WTC11 (cell line): ENCODE data around the gene KARS1. TPM values are rescaled to one million over a fixed set of nuclear protein-coding genes. Genes with fewer than 3 reads are reported as not detected.

Experiments
- ATAC-seq: fragments of 200-7000 bp; cut with Tn5 transposase; 2 replicates; pipeline ENCODE4 v1.10.0; 2021; ENCODE audit warnings: mild to moderate bottlenecking, moderate library complexity
- CTCF ChIA-PET: fragments of 300-600 bp; sonication (Branson Sonifier 250); formaldehyde crosslinking; loops from one replicate; lab custom pipeline; 2021; ENCODE audit warnings: antibody characterized with exemption; lab: Charles Lee
- POLR2A ChIA-PET: fragments of 350-600 bp; sonication (Branson Sonifier 250); formaldehyde crosslinking; loops from one replicate; lab custom pipeline; 2021; ENCODE audit warnings: antibody characterized with exemption; lab: Charles Lee
- DNase-seq: peaks from one replicate; pipeline ENCODE4 v3.0.0; 2021; ENCODE audit warnings: low spot score
- H3K27ac Mint-ChIP-seq: 2 replicates; pipeline ENCODE4 v1.8.0; 2021; ENCODE audit warnings: mixed read lengths
- H3K27me3 Mint-ChIP-seq: 2 replicates; pipeline ENCODE4 v1.8.0; 2021; ENCODE audit warnings: low read depth, mild to moderate bottlenecking, moderate library complexity, mixed read lengths
- H3K36me3 Mint-ChIP-seq: 2 replicates; pipeline ENCODE4 v1.8.0; 2021; ENCODE audit warnings: mixed read lengths
- H3K4me1 Mint-ChIP-seq: 2 replicates; pipeline ENCODE4 v1.8.0; 2022; ENCODE audit warnings: mixed read lengths
- H3K4me3 Mint-ChIP-seq: 2 replicates; pipeline ENCODE4 v1.8.0; 2021; ENCODE audit warnings: mild to moderate bottlenecking, moderate library complexity, mixed read lengths
- H3K9me3 Mint-ChIP-seq: 2 replicates; pipeline ENCODE4 v1.8.0; 2021; ENCODE audit warnings: mixed read lengths
- ATF1 ChIP-seq: sonication (generic); formaldehyde crosslinking; IDR thresholded peaks from 2 replicates; pipeline ENCODE4 v1.8.1; 2023; ENCODE audit warnings: mild to moderate bottlenecking, moderate library complexity, missing genetic modification reagents
- CREB1 ChIP-seq: sonication (generic); formaldehyde crosslinking; IDR thresholded peaks from 2 replicates; pipeline ENCODE4 v1.8.0; 2023; ENCODE audit warnings: mild to moderate bottlenecking, missing genetic modification reagents
- ERG ChIP-seq: fragments of 250-450 bp; sonication (Bioruptor Pico); IDR thresholded peaks from 2 replicates; pipeline ENCODE4 v1.8.0; 2021; ENCODE audit warnings: mild to moderate bottlenecking
- ESRRA ChIP-seq: sonication (generic); formaldehyde crosslinking; IDR thresholded peaks from 2 replicates; pipeline ENCODE4 v1.8.1; 2022; ENCODE audit warnings: mild to moderate bottlenecking, missing genetic modification reagents, borderline replicate concordance
- ETV6 ChIP-seq: sonication (generic); formaldehyde crosslinking; IDR thresholded peaks from 2 replicates; pipeline ENCODE4 v1.8.1; 2022; ENCODE audit warnings: mild to moderate bottlenecking, missing genetic modification reagents
- GABPB1 ChIP-seq: sonication (generic); formaldehyde crosslinking; IDR thresholded peaks from 2 replicates; pipeline ENCODE4 v1.8.1; 2023; ENCODE audit warnings: mild to moderate bottlenecking, missing genetic modification reagents
- GTF2I ChIP-seq: fragments of 250-450 bp; sonication (Bioruptor Pico); conservative IDR thresholded peaks from 2 replicates; pipeline ENCODE4 v1.4.0; 2021; ENCODE audit warnings: mild to moderate bottlenecking
- HMGA2 ChIP-seq: fragments of 250-450 bp; sonication (Bioruptor Pico); IDR thresholded peaks from 2 replicates; pipeline ENCODE4 v1.4.0; 2021; ENCODE audit warnings: mild to moderate bottlenecking, moderate library complexity
- IRF2 ChIP-seq: sonication (generic); formaldehyde crosslinking; IDR thresholded peaks from 2 replicates; pipeline ENCODE4 v1.8.0; 2022; ENCODE audit warnings: low read depth, missing genetic modification reagents, borderline replicate concordance
- MXD4 ChIP-seq: fragments of 250-450 bp; sonication (Bioruptor Pico); IDR thresholded peaks from 2 replicates; pipeline ENCODE4 v1.8.0; 2021; ENCODE audit warnings: mild to moderate bottlenecking, moderate library complexity, borderline replicate concordance
- NFYB ChIP-seq: sonication (generic); formaldehyde crosslinking; conservative IDR thresholded peaks from 2 replicates; pipeline ENCODE4 v1.8.0; 2022; ENCODE audit warnings: low read depth, missing genetic modification reagents
- NR2C2 ChIP-seq: sonication (generic); formaldehyde crosslinking; IDR thresholded peaks from 2 replicates; pipeline ENCODE4 v1.8.0; 2022; ENCODE audit warnings: mild to moderate bottlenecking, missing genetic modification reagents
- OVOL2 ChIP-seq: fragments of 250-450 bp; sonication (Bioruptor Pico); IDR thresholded peaks from 2 replicates; pipeline ENCODE4 v1.9.0; 2021; ENCODE audit warnings: mild to moderate bottlenecking, borderline replicate concordance
- PRDM15 ChIP-seq: sonication (generic); formaldehyde crosslinking; IDR thresholded peaks from 2 replicates; pipeline ENCODE4 v1.8.0; 2022; ENCODE audit warnings: missing genetic modification reagents
- PRRX2 ChIP-seq: fragments of 250-450 bp; sonication (Bioruptor Pico); IDR thresholded peaks from 2 replicates; pipeline ENCODE4 v1.8.0; 2021; ENCODE audit warnings: mild to moderate bottlenecking
- TP53 ChIP-seq: sonication (generic); formaldehyde crosslinking; IDR thresholded peaks from 2 replicates; pipeline ENCODE4 v1.8.1; 2023; ENCODE audit warnings: mild to moderate bottlenecking, missing genetic modification reagents
- ZNF138 ChIP-seq: sonication (generic); formaldehyde crosslinking; conservative IDR thresholded peaks from 2 replicates; pipeline ENCODE4 v1.8.1; 2022; ENCODE audit warnings: mild to moderate bottlenecking, moderate library complexity, missing genetic modification reagents
- ZNF219 ChIP-seq: sonication (generic); formaldehyde crosslinking; IDR thresholded peaks from 2 replicates; pipeline ENCODE4 v1.8.0; 2023; ENCODE audit warnings: missing genetic modification reagents, mild to moderate bottlenecking, borderline replicate concordance
- ZNF263 ChIP-seq: sonication (generic); formaldehyde crosslinking; IDR thresholded peaks from 2 replicates; pipeline ENCODE4 v1.8.1; 2022; ENCODE audit warnings: low read depth, mild to moderate bottlenecking, moderate library complexity, missing genetic modification reagents
- ZNF396 ChIP-seq: fragments of 250-450 bp; sonication (Bioruptor Pico); IDR thresholded peaks from 2 replicates; pipeline ENCODE4 v1.8.0; 2021; ENCODE audit warnings: mild to moderate bottlenecking, moderate library complexity, borderline replicate concordance
- ZSCAN18 ChIP-seq: fragments of 250-450 bp; sonication (Bioruptor Pico); IDR thresholded peaks from 2 replicates; pipeline ENCODE4 v2.1.2; 2022; ENCODE audit warnings: mild to moderate bottlenecking, moderate library complexity
- total RNA-seq: library from RNA; stranded (reverse); gene quantifications from 3 replicates; pipeline ENCODE4 v1.2.3, GENCODE V29; 2021
- TF ChIP-seq, protein P1 (sequence below): sonication (generic); formaldehyde crosslinking; IDR thresholded peaks from 2 replicates; pipeline ENCODE4 v1.8.1; 2022; ENCODE audit warnings: low read depth, mild to moderate bottlenecking, moderate library complexity, missing genetic modification reagents, borderline replicate concordance
- TF ChIP-seq, protein P2 (sequence below): sonication (generic); formaldehyde crosslinking; IDR thresholded peaks from 2 replicates; pipeline ENCODE4 v1.8.1; 2022; ENCODE audit warnings: mild to moderate bottlenecking, missing genetic modification reagents, moderate library complexity, borderline replicate concordance

KARS1 gene
- total RNA-seq, 1 experiment from 2014 or later: 199 TPM

DNA sequence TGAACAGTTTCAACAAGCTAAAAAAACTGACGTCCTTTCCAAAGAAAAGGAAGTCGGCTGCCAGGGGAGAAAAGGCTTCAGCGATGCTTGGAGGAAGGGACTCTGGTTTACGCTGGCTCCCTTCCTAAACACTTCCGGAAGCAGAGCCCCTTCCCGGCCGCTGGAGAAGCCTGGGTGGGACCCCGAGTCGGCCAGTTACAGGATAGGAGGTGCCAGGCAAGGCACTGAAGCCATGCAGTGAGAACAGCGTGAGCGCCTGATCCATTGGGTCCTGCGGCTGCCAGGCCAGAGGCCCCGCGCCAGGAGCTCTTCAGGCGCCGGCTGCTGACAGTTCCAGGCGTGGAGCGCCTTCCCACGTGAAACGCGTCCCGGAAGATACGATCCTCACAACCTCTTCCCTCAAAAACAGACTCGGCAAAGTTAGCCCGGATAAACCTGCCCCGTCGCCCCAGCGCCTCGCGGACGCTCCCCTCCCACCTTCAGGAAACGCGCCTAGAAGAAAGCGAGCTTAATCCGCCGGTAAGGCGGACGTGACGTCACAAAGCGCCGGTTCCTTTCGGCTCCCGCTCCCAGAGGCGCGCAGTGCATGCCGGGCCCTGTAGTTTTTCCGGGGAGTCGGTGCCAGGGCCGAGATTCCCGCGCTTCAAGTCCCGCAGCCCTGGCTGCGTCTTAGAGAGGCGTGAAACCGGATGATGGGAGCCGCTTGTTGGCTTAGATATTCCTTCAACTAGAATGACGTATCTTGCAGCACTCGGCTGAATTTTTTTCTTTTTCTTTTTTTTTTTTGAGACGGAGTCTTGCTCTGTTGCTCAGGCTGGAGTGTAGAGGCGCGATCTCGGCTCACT is 24.5 kb downstream of the KARS1 start, which contains the start of gene ADAT1 (continued):
- TF ChIP-seq NR2C2 (CRISPR knock-in tag) (no peak), CREB1 (CRISPR knock-in tag) (0 out of 2 replicates have a peak, but pooled peaks have one; percentile 44), ESRRA (CRISPR knock-in tag) (0 out of 2 replicates have a peak, but pooled peaks have one; percentile 44), TP53 (CRISPR knock-in tag) (no peak), NFYB (CRISPR knock-in tag) (no peak), MXD4 (no peak), ETV6 (CRISPR knock-in tag) (no peak; the same call in 1 of the 2 replicates)
- TF ChIP-seq, protein P1, sequence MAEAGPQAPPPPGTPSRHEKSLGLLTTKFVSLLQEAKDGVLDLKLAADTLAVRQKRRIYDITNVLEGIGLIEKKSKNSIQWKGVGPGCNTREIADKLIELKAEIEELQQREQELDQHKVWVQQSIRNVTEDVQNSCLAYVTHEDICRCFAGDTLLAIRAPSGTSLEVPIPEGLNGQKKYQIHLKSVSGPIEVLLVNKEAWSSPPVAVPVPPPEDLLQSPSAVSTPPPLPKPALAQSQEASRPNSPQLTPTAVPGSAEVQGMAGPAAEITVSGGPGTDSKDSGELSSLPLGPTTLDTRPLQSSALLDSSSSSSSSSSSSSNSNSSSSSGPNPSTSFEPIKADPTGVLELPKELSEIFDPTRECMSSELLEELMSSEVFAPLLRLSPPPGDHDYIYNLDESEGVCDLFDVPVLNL (CRISPR knock-in tag): no peak; the same call in 1 of the 2 replicates
- TF ChIP-seq, protein P2, sequence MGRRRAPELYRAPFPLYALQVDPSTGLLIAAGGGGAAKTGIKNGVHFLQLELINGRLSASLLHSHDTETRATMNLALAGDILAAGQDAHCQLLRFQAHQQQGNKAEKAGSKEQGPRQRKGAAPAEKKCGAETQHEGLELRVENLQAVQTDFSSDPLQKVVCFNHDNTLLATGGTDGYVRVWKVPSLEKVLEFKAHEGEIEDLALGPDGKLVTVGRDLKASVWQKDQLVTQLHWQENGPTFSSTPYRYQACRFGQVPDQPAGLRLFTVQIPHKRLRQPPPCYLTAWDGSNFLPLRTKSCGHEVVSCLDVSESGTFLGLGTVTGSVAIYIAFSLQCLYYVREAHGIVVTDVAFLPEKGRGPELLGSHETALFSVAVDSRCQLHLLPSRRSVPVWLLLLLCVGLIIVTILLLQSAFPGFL (CRISPR knock-in tag): 0 out of 2 replicates have a peak, but pooled peaks have one; percentile 56
- TF ChIP-seq, all 79 proteins: peak for 17

DNA sequence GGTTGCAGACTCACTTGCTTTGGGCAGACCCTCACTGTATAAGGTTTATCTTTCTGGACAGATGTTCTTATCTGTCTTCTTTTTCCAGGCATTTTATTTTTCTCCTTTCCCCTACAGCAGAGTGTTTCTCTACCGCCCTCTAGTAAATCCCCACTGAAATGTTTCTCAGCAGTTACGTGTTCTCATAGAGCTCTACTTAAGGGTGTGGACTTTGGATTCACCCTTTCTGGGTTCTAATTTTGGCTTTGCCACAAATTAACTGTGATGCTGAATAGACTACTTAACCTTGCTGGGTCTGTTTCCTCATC is 26.3 kb downstream of the KARS1 start:
- TF ChIP-seq OVOL2 (CRISPR knock-in tag) (no peak), GTF2I (CRISPR knock-in tag) (no peak), ZNF219 (CRISPR knock-in tag) (no peak), GABPB1 (no peak), IRF2 (CRISPR knock-in tag) (no peak), ZNF263 (no peak), ATF1 (CRISPR knock-in tag) (no peak), ZNF396 (CRISPR knock-in tag) (no peak), ZNF138 (CRISPR knock-in tag) (no peak), HMGA2 (CRISPR knock-in tag) (no peak), ERG (no peak), ESRRA (CRISPR knock-in tag) (no peak), PRDM15 (no peak), ZSCAN18 (CRISPR knock-in tag) (no peak), PRRX2 (CRISPR knock-in tag) (no peak)
- TF ChIP-seq, all 79 proteins: peak for 0
- Mint-ChIP-seq H3K36me3 (peaks cover 40% of the 10 kb centered on the region), H3K27me3 (no peaks in the 10 kb centered on the region), H3K27ac (peak overlapping the region; percentile 14; the same call in 1 of the 2 replicates), H3K9me3 (no peaks in the 10 kb centered on the region), H3K4me3 (peak overlapping the region; percentile 94; the same call in 1 of the 2 replicates), H3K4me1 (peaks cover 15% of the 10 kb centered on the region)
- ChIA-PET POLR2A (no interaction called here), CTCF (interaction anchor here (0.6 to 1.7 kb wide), 17 partner anchors 8 to 188 kb away, joined by 3 to 10 read pairs (median 4); partner anchors contain the start of genes CFDP1, CHST6, GABARAPL2 and KARS1)
- DNase-seq: no peak
- ATAC-seq: no peak
